HCT116 (cell line): Measurements from ENCODE around the gene HNMT.

Experiments
- CTCF ChIP-seq, 3 experiments: fragments of 200-600 bp in 1 of 3; sonication (generic) in 1 of 3; IDR thresholded peaks in 2 of 3; conservative IDR thresholded peaks in 1 of 3; 2 replicates each; pipeline ENCODE4 v1.5.1; 2012 to 2017; ENCODE audit warnings: low read depth in 2 of 3, low read length in 2 of 3, antibody characterized with exemption in 1 of 3, borderline replicate concordance in 1 of 3, control low read depth in 1 of 3, mild to moderate bottlenecking in 1 of 3, mixed read lengths in 1 of 3, mixed run types in 1 of 3, moderate library complexity in 1 of 3; ENCODE audit not compliant: insufficient read depth in 1 of 3
- EZH2phosphoT487 ChIP-seq: fragments of 200-600 bp; IDR thresholded peaks from 2 replicates; pipeline ENCODE4 v1.6.1; 2018; ENCODE audit warnings: antibody characterized with exemption, borderline replicate concordance
- MAX ChIP-seq: IDR thresholded peaks from 2 replicates; pipeline ENCODE4 v1.6.1; 2012

- TF ChIP-seq CTCF (IDR thresholded peaks at IDR 0.05 in 2 of 3, conservative IDR thresholded peaks at IDR 0.05 in 1 of 3; ENCODE audit: borderline replicate concordance in 1 of 3, insufficient read depth in 1 of 3, low read depth in 2 of 3, low read length in 2 of 3) (no peak), EZH2phosphoT487 (no peak), MAX (no peak)
Observed at GRCh38 chr2:137950238-137950637, 14.0 kb upstream of the HNMT start.
